Measurements from ENCODE around the gene UMODL1.

UMODL1 gene

GRCh38 chr21:42165901-42166300 is 94.8 kb downstream of the UMODL1 start:
- no peaks in the 10 kb centered on the region for H3K36me3 ChIP-seq (replicated peaks; ENCODE audit: insufficient read depth, low read length)
- 0 out of 2 replicates have a peak, but pooled peaks cover 3% of the 10 kb centered on the region for H3K9me3 ChIP-seq (replicated peaks; ENCODE audit: insufficient read depth, low read length)
- H3K4me2 ChIP-seq (ENCODE audit: low read depth, low read length): no peak overlapping the region
- H3K9ac ChIP-seq (ENCODE audit: low read length): no peak overlapping the region
- H3K79me2 ChIP-seq (ENCODE audit: low read length): no peaks in the 10 kb centered on the region
- peaks cover 13% of the 10 kb centered on the region; the same call in 1 of the 2 replicates for H3K27me3 ChIP-seq (replicated peaks; ENCODE audit: insufficient read depth, low read length)
- no peak overlapping the region for H2AFZ ChIP-seq (ENCODE audit: low read length)
- H3K4me1 ChIP-seq (ENCODE audit: low read length): no peaks in the 10 kb centered on the region
- DNase-seq: no peak
- H3K27ac ChIP-seq (ENCODE audit: low read length): no peak overlapping the region
- no peaks in the 10 kb centered on the region for H3K9me2 ChIP-seq (replicated peaks; ENCODE audit: insufficient read depth, low read length)
- no peaks in the 10 kb centered on the region for H3F3A ChIP-seq (ENCODE audit: insufficient read depth, low read length)
- H4K20me1 ChIP-seq (ENCODE audit: insufficient read depth, low read length): no peaks in the 10 kb centered on the region
- no peak for TF ChIP-seq EZH2phosphoT487 (IDR thresholded peaks at IDR 0.05; ENCODE audit: low read length)
- no peak for TF ChIP-seq CTCF (IDR thresholded peaks at IDR 0.05; ENCODE audit: low read length)
- TF ChIP-seq EZH2 (optimal IDR thresholded peaks at IDR 0.05; ENCODE audit: low read depth, low read length): no peak
- no peak overlapping the region for H3K4me3 ChIP-seq (ENCODE audit: low read length)

GRCh38 chr21:42169758-42170157 is 98.6 kb downstream of the UMODL1 start:
- Histone ChIP-seq H3K9ac (ENCODE audit: low read length) (no peak overlapping the region), H2AFZ (ENCODE audit: low read length) (no peak overlapping the region), H3K36me3 (replicated peaks; ENCODE audit: insufficient read depth, low read length) (no peaks in the 10 kb centered on the region), H3F3A (ENCODE audit: insufficient read depth, low read length) (no peaks in the 10 kb centered on the region), H4K20me1 (ENCODE audit: insufficient read depth, low read length) (no peaks in the 10 kb centered on the region), H3K27me3 (replicated peaks; ENCODE audit: insufficient read depth, low read length) (peaks cover 29% of the 10 kb centered on the region), H3K9me2 (replicated peaks; ENCODE audit: insufficient read depth, low read length) (no peaks in the 10 kb centered on the region), H3K4me1 (ENCODE audit: low read length) (no peaks in the 10 kb centered on the region), H3K4me3 (ENCODE audit: low read length) (no peak overlapping the region), H3K4me2 (ENCODE audit: low read depth, low read length) (no peak overlapping the region), H3K79me2 (ENCODE audit: low read length) (no peaks in the 10 kb centered on the region), H3K27ac (ENCODE audit: low read length) (no peak overlapping the region), H3K9me3 (replicated peaks; ENCODE audit: insufficient read depth, low read length) (0 out of 2 replicates have a peak, but pooled peaks cover 3% of the 10 kb centered on the region)
- TF ChIP-seq CTCF (IDR thresholded peaks at IDR 0.05; ENCODE audit: low read length) (no peak), EZH2phosphoT487 (IDR thresholded peaks at IDR 0.05; ENCODE audit: low read length) (no peak), EZH2 (optimal IDR thresholded peaks at IDR 0.05; ENCODE audit: low read depth, low read length) (no peak)
- DNase-seq: no peak

GRCh38 chr21:42171091-42172053 is 100.3 kb downstream of the UMODL1 start:
- Histone ChIP-seq H3K27ac (ENCODE audit: low read length) (no peak overlapping the region), H3K4me1 (ENCODE audit: low read length) (no peaks in the 10 kb centered on the region), H4K20me1 (ENCODE audit: insufficient read depth, low read length) (no peaks in the 10 kb centered on the region), H3K9me2 (replicated peaks; ENCODE audit: insufficient read depth, low read length) (no peaks in the 10 kb centered on the region), H3K9ac (ENCODE audit: low read length) (no peak overlapping the region), H2AFZ (ENCODE audit: low read length) (no peak overlapping the region), H3F3A (ENCODE audit: insufficient read depth, low read length) (no peaks in the 10 kb centered on the region), H3K4me2 (ENCODE audit: low read depth, low read length) (no peak overlapping the region), H3K4me3 (ENCODE audit: low read length) (no peak overlapping the region), H3K9me3 (replicated peaks; ENCODE audit: insufficient read depth, low read length) (0 out of 2 replicates have a peak, but pooled peaks cover 3% of the 10 kb centered on the region), H3K36me3 (replicated peaks; ENCODE audit: insufficient read depth, low read length) (no peaks in the 10 kb centered on the region), H3K27me3 (replicated peaks; ENCODE audit: insufficient read depth, low read length) (peaks cover 45% of the 10 kb centered on the region), H3K79me2 (ENCODE audit: low read length) (no peaks in the 10 kb centered on the region)
- DNase-seq: no peak
- TF ChIP-seq EZH2 (optimal IDR thresholded peaks at IDR 0.05; ENCODE audit: low read depth, low read length) (no peak), CTCF (IDR thresholded peaks at IDR 0.05; ENCODE audit: low read length) (no peak), EZH2phosphoT487 (IDR thresholded peaks at IDR 0.05; ENCODE audit: low read length) (no peak)

Data from MM.1S (cell line).